HFF-Myc (cell line): ENCODE results near the gene ATM.
"Not testable (repeated sequence)": the region's sequence is repeated elsewhere in the genome, so short reads cannot be mapped to it uniquely, and the experiment has no call there.

Experiments
- DNase-seq: peaks from one replicate; pipeline ENCODE4 v3.0.0-alpha.2; 2011; ENCODE audit warnings: low read depth; ENCODE audit errors: extremely low read depth
- H3K4me3 ChIP-seq: replicated peaks from 2 replicates; pipeline ENCODE4 v1.5.1; 2011; ENCODE audit warnings: low read depth, mild to moderate bottlenecking, control low read depth, low read length
- TF ChIP-seq, protein P1 (sequence below): IDR thresholded peaks from 2 replicates; pipeline ENCODE4 v1.5.1; 2012; ENCODE audit warnings: mild to moderate bottlenecking, low read depth, low read length, control low read depth; ENCODE audit errors: missing control alignments

Gene ATM

DNA sequence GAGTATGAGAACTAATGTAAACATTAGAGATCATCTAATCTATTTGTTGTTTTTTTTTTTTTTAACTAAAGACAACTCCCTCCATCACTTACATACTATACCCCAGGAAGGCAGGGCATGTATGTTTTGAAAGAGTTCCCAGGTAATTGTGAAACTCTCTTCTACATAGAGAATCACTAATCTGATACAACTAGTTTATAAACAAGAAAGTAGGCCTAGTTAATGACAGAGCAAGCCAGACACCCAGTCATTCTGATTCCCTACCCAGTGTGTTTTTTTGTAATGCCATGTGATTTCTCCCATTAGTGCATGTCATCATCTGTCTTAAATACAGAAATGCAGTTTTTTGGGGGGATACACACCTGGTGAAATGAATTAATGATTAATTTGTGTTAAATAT, 123.6 kb downstream of the ATM start:
- no peak for DNase-seq
- TF ChIP-seq, protein P1, sequence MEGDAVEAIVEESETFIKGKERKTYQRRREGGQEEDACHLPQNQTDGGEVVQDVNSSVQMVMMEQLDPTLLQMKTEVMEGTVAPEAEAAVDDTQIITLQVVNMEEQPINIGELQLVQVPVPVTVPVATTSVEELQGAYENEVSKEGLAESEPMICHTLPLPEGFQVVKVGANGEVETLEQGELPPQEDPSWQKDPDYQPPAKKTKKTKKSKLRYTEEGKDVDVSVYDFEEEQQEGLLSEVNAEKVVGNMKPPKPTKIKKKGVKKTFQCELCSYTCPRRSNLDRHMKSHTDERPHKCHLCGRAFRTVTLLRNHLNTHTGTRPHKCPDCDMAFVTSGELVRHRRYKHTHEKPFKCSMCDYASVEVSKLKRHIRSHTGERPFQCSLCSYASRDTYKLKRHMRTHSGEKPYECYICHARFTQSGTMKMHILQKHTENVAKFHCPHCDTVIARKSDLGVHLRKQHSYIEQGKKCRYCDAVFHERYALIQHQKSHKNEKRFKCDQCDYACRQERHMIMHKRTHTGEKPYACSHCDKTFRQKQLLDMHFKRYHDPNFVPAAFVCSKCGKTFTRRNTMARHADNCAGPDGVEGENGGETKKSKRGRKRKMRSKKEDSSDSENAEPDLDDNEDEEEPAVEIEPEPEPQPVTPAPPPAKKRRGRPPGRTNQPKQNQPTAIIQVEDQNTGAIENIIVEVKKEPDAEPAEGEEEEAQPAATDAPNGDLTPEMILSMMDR: no peak
- no peak overlapping the region for H3K4me3 ChIP-seq

DNA sequence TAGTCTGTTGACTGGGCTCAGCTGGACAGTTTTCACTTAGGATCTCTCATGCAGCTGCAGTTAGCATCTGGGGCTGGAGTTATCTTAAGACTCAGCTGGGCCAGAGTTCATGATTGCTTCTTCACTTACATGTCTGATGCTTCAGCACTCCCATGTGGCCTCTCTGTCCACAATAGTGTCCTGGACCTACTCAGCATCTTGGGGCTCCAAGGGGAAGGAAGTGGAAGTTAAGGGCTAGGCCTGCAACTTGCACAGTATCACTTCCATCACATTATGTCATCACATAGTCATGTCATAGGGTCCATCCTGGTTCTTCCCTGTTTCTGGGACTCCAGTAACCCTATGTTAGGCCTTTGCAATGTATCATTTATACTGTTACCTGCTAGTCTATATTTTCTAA, 128.6 kb downstream of the ATM start:
- no peak overlapping the region for H3K4me3 ChIP-seq
- TF ChIP-seq, protein P1: no peak
- DNase-seq: no peak

DNA sequence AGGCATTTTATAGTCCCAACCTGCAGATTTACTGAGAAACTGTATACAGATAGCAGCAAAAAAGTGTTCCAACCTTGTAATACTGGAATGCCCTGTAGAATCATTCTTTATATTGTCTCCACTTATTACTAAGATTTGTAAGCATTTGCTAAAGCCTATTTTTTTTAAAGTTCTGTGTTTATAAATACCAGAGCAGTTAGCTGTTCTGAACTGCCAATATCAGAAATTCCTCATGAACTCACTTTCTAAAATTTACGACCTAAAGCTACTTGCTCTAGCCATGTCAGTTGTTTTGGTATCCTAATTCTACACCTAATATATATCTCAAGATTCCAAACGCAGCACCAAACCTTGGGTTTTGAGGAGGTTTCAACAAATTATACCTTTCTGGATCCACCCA, 141.3 kb downstream of the ATM start:
- DNase-seq: no peak
- no peak overlapping the region for H3K4me3 ChIP-seq
- TF ChIP-seq, protein P1: no peak

DNA sequence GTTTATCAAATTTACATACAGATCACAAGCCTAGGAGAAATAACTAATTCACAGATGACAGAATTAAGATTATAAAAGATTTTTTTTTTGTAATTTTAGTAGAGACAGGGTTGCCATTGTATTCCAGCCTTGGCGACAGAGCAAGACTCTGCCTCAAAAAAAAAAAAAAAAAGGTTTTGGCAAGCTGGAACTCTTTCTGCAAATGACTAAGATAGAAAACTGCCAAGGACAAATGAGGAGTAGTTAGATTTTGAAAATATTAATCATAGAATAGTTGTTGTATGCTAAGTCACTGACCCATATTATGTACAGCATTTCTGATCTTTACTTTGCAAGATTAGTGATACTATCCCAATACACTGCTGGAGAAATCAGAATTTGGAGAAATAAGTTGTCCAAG, 145.3 kb downstream of the ATM start:
- TF ChIP-seq, protein P1: no peak
- DNase-seq: no peak
- H3K4me3 ChIP-seq: no peak overlapping the region

DNA sequence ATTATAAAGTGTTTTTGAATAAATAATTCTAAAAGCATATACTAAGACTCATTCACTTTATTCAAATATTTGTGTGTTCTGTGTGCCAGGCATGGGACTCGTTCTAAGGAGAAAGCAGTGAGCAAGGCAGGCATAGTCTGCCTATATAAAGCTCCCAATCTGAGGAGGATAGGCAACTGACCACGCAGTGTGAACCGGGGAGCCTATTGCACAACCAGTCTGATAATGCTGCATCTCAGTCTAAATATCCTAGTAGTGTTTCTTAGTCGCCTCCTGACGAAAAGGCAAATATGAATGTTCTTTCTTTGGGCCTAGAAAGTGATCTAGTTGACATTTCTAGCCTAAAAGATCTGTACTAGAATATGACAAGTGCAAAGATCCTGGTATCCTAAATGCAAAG, 146.2 kb downstream of the ATM start:
- no peak for DNase-seq
- TF ChIP-seq, protein P1: no peak
- H3K4me3 ChIP-seq: no peak overlapping the region

DNA sequence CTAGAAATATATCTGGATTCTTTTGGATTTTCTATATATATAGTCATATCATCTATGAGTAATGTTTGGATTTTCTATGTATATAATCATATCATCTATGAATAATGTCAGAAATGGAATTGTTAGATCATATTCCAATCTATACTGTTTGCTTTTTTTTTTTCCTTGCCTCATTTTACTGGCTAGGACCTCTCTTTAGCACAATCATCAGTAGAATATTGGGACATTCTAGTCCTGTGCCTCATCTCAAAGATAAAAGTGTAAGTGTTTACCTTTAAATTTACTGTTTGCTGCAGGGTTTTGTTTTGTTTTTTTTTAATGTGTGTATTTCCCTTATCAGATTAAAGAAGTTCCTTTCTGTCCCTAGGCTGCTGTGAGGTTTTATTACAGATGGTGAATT, 147.4 kb downstream of the ATM start:
- H3K4me3 ChIP-seq: no peak overlapping the region
- TF ChIP-seq, protein P1: no peak
- DNase-seq: no peak

DNA sequence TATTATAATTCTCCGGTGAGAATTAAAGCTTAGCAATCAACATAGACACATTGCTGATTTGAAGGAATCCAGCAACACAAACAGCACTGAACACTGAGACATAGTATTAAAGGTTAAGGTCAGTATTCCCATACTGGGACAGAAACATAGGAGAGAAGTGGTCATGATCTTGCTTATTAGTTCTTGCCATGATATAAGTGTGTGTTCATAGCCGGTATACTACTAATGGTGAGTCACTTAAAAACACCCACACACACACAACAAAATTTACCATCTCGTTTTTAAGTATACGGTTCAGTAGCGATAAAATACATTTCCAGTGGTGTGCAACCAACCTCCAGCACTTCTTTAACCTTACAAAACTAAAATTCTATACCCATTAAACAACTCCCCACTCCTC, 148.1 kb downstream of the ATM start:
- H3K4me3 ChIP-seq: no peak overlapping the region
- TF ChIP-seq, protein P1: no peak
- DNase-seq: no peak

DNA sequence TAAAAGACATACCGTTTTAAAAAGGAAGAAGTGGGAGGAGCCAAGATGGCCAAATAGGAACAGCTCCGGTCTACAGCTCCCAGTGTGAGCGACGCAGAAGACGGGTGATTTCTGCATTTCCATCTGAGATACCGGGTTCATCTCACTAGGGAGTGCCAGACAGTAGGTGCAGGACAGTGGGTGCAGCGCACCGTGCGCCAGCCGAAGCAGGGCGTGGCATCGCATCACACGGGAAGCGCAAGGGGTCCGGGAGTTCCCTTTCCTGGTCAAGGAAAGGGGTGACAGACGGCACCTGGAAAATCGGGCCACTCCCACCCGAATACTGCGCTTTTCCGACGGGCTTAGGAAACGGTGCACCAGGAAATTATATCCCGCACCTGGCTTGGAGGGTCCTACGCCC, 150.6 kb downstream of the ATM start:
- H3K4me3 ChIP-seq, DNase-seq: not testable (repeated sequence)
